HG03457 (cell line): ENCODE data around the gene RPN1.

Experiments used
- ATAC-seq: cut with Tn5 transposase; IDR thresholded peaks from one replicate; pipeline ENCODE4 v1.9.1; 2021; ENCODE audit warnings: moderate number of reproducible peaks; ENCODE audit not compliant: unreplicated experiment

RPN1 gene

GRCh38 chr3:128585189-128585588 is 65.4 kb downstream of the RPN1 start:
- ATAC-seq, result no peak

GRCh38 chr3:128584412-128585020 is 66.1 kb downstream of the RPN1 start:
- ATAC-seq, result no peak

- ATAC-seq, result no peak
These were observed 69.1 kb downstream of the RPN1 start for GRCh38 chr3:128581566-128581965.

GRCh38 chr3:128579927-128580326 is 70.7 kb downstream of the RPN1 start:
- ATAC-seq, result no peak

- ATAC-seq, result no peak
These were observed 72.3 kb downstream of the RPN1 start for GRCh38 chr3:128578346-128578745.

GRCh38 chr3:128577711-128578110 is 72.9 kb downstream of the RPN1 start:
- no peak for ATAC-seq

- ATAC-seq, result no peak
These were observed 74.3 kb downstream of the RPN1 start for GRCh38 chr3:128576290-128576689.

GRCh38 chr3:128575777-128576176 is 74.8 kb downstream of the RPN1 start:
- ATAC-seq, result no peak

- no peak for ATAC-seq
These were observed 76.9 kb downstream of the RPN1 start for GRCh38 chr3:128573707-128574162.

- ATAC-seq, result no peak
These were observed 77.5 kb downstream of the RPN1 start for GRCh38 chr3:128573160-128573559.

GRCh38 chr3:128572644-128573105 is 77.9 kb downstream of the RPN1 start:
- no peak for ATAC-seq

GRCh38 chr3:128572013-128572412 is 78.6 kb downstream of the RPN1 start:
- no peak for ATAC-seq
